ENCODE measurements around the gene TCIRG1.

TCIRG1 gene

GRCh38 chr11:68036717-68037239, 2.0 kb upstream of the TCIRG1 start:
- DNase-seq = no peak

DNA sequence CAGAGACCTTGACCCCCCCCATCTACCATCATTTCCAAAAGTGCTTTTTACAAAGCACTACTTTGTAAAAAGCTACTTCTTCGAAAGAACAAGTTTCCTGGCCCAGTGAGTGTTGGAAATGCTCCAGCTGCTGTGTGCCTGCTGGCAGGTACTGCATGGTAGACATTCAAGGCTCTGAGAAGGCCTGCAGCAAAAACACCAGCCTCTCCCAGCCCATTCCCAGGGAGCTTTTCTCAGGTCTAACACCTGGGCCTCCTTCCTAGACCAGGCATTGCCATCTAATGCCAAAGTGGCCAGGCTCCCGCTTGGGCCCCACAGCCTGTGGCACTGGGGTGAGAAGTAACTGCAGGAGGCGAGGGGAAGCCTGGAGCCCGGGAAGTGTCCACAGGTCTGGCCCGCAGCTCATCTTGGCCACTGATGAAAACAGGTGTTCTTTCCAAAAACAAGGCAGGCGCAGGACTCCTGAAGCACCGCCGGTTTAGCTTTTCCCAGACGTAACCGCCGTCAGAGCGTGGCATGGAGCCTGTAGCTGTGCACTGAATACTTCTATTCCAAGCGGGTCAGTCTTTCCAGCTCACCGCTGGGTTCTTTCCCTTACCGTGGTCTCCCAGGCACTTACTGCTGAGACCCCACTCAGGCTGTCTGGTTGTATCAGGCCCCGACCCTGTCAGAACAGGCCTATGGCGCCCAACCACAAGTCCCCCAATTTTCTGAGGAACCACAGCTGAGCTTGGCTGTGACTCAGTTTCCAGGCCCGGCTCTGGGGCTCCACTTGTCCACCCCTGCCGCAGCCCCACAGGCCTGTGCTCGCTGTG, 1.2 kb upstream of the TCIRG1 start:
- no peak for DNase-seq

GRCh38 chr11:68038226-68038717, 553 bp upstream of the TCIRG1 start:
- no peak for DNase-seq

GRCh38 chr11:68039526-68040086, 781 bp downstream of the TCIRG1 start:
- DNase-seq = no peak

- DNase-seq = no peak
These were observed 1.5 kb downstream of the TCIRG1 start for GRCh38 chr11:68040101-68040956.

GRCh38 chr11:68040957-68041591, 2.2 kb downstream of the TCIRG1 start:
- DNase-seq = no peak

- no peak for DNase-seq
These were observed 2.9 kb downstream of the TCIRG1 start for GRCh38 chr11:68041617-68042218.

GRCh38 chr11:68042219-68043028, 3.6 kb downstream of the TCIRG1 start:
- no peak for DNase-seq

DNA sequence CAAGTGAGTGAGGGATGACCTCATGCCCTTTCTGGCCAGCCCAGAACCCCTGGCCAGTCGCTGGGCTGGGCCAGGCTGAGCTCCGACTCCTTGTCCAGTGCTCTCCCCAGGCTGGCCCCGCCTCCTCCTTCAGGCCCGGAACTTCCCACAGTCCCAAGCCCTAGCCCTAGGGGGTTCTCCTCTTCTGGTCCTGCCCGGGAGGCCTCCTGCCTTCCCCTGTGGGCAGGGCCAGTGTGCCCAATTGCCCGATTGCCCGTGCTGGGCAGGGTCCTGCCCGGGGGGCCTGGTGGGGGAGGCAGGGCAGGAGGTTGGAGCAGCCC, 4.2 kb downstream of the TCIRG1 start:
- DNase-seq = no peak

DNA sequence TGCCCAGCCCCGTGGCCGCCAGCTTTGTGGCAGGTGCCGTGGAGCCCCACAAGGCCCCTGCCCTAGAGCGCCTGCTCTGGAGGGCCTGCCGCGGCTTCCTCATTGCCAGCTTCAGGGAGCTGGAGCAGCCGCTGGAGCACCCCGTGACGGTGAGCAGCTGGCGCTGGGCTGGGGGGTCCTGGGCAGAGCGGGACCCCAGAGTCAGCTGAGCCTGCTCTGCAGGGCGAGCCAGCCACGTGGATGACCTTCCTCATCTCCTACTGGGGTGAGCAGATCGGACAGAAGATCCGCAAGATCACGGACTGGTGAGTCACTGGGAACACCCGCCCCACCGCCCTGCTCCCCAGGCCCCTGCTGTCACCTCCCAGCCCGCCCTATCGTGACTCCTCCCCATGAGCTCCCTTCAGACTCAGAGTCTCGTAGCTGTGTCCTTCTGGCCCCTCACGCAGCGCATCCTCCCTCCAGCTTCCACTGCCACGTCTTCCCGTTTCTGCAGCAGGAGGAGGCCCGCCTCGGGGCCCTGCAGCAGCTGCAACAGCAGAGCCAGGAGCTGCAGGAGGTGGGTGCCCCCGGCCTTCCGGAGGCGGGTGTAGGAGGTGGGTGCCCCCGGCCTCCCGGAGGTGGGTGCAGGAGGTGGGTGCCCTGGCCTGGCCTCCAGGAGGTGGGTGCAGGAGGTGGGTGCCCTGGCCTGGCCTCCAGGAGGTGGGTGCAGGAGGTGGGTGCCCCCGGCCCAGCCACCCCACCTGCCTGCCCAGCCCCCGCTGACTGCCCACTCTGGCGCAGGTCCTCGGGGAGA, 4.7 kb downstream of the TCIRG1 start:
- DNase-seq = no peak

DNA sequence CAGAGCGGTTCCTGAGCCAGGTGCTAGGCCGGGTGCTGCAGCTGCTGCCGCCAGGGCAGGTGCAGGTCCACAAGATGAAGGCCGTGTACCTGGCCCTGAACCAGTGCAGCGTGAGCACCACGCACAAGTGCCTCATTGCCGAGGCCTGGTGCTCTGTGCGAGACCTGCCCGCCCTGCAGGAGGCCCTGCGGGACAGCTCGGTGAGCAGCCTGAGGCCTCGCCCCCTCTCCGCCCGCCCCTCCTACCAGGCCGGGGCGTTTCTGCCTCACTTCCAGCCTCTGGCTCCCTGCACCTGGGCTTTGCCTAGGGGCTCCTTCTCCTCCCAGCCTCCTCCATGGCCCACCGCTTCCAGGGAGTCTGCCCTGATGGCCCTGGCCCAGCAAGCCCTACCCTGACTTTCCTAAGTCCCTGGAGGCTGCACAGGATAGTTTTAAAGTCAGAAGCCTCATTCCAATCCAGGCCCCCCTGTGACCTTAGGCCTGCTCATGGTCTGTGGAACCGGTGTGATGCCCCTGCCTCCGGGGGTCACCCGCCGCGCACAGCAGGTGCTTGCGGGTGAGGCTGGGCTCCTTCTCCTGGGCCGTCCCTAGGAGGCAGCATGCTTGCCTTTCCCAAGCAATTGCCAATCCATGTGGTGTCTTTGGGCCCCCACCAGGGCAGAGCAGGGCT, 5.5 kb downstream of the TCIRG1 start:
- no peak for DNase-seq

GRCh38 chr11:68044898-68045351, 6.1 kb downstream of the TCIRG1 start:
- DNase-seq = no peak

- no peak for DNase-seq
These were observed 8.8 kb downstream of the TCIRG1 start for GRCh38 chr11:68047437-68048290.

DNA sequence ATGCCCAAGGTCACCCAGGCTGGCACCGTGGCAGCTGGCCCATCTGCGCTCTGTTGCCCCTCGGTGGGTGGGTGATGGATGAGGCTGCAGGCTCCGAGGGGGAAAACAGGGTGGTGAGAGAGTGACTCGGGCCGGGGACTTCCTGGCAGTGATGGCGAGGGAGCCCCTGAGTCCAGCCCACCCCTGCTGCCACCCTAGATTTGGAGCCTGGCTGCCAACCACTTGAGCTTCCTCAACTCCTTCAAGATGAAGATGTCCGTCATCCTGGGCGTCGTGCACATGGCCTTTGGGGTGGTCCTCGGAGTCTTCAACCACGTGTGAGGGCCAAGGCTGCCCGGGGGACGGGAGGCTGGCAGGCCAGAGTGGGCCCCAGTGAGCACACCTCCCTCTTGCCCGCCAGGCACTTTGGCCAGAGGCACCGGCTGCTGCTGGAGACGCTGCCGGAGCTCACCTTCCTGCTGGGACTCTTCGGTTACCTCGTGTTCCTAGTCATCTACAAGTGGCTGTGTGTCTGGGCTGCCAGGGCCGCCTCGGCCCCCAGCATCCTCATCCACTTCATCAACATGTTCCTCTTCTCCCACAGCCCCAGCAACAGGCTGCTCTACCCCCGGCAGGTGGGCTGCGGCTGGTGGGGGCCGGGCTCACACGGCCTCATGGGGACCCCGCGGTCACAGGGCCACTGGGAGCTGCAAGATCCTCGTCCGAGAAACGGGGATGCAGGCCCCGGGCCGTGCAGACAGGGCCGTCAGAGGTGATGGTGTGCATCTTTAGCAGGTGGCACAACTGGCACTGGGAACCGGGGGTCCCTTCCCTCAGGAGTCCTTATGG, 10.1 kb downstream of the TCIRG1 start:
- DNase-seq = no peak

DNA sequence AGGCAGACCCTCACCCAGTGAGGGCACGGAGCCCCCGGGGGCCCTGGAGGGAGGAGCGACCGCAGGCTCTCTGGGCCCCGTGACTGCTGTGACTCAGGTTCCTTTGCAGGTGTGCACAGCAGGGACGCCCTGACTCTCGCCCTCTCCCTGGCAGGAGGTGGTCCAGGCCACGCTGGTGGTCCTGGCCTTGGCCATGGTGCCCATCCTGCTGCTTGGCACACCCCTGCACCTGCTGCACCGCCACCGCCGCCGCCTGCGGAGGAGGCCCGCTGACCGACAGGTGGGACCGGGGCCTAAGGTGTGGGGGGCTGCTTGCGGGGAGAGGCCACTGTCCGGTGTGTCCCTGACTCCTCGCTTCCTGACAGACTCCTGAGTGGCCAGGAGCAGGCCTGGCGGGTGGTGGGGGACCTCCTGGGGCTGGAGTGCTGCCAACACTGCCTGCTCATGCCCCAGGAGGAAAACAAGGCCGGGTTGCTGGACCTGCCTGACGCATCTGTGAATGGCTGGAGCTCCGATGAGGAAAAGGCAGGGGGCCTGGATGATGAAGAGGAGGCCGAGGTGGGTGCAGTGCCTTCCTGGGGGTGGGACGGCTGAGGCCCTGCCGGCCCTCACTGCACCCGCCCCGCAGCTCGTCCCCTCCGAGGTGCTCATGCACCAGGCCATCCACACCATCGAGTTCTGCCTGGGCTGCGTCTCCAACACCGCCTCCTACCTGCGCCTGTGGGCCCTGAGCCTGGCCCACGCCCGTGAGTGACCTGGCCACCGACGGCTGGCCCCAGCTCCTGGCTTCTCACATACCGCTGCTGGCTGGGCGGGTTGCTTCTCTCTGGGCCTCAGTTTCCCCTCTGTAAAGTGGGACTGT, 10.9 kb downstream of the TCIRG1 start:
- no peak for DNase-seq

DNA sequence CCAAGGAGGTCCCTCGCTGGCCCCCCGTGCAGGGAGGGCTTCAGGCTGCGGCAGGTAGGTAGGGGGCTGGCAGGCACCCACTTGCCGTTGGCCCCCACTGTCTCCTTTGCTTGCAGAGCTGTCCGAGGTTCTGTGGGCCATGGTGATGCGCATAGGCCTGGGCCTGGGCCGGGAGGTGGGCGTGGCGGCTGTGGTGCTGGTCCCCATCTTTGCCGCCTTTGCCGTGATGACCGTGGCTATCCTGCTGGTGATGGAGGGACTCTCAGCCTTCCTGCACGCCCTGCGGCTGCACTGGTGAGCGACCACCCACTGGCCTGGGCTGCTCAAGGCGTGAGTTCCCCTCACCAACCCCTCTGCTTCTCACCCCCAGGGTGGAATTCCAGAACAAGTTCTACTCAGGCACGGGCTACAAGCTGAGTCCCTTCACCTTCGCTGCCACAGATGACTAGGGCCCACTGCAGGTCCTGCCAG, 11.6 kb downstream of the TCIRG1 start:
- no peak for DNase-seq
